NCI-H128 (cell line): Measurements from ENCODE around the gene TTC28.
"Not testable (repeated sequence)": the region's sequence is repeated elsewhere in the genome, so short reads cannot be mapped to it uniquely, and the experiment has no call there.

Experiments
- DNase-seq: peaks from one replicate; lab custom pipeline; 2025; ENCODE audit not compliant: unreplicated experiment; lab: John Stamatoyannopoulos, UW

The TTC28 gene

GRCh38 chr22:28366856-28367255, 312.8 kb downstream of the TTC28 start:
- DNase-seq = no peak

- DNase-seq = no peak
Observed at GRCh38 chr22:28365371-28365770, 314.3 kb downstream of the TTC28 start.

- DNase-seq = not testable (repeated sequence)
Observed at GRCh38 chr22:28364105-28364504, 315.5 kb downstream of the TTC28 start.

GRCh38 chr22:28360939-28361338, 318.7 kb downstream of the TTC28 start:
- no peak for DNase-seq

GRCh38 chr22:28358312-28358711, 321.3 kb downstream of the TTC28 start:
- no peak for DNase-seq

GRCh38 chr22:28357193-28357592, 322.4 kb downstream of the TTC28 start:
- no peak for DNase-seq

GRCh38 chr22:28351476-28351875, 328.2 kb downstream of the TTC28 start:
- no peak for DNase-seq

GRCh38 chr22:28348613-28349609, 330.7 kb downstream of the TTC28 start:
- no peak for DNase-seq

GRCh38 chr22:28346308-28346707, 333.3 kb downstream of the TTC28 start:
- DNase-seq = no peak

GRCh38 chr22:28344918-28345703, 334.5 kb downstream of the TTC28 start:
- DNase-seq = no peak

GRCh38 chr22:28341001-28341400, 338.6 kb downstream of the TTC28 start:
- DNase-seq = no peak

GRCh38 chr22:28333088-28333487, 346.6 kb downstream of the TTC28 start:
- no peak for DNase-seq

- no peak for DNase-seq
Observed at GRCh38 chr22:28332410-28332809, 347.2 kb downstream of the TTC28 start.

GRCh38 chr22:28331695-28332094, 347.9 kb downstream of the TTC28 start:
- no peak for DNase-seq

GRCh38 chr22:28329186-28330073, 350.2 kb downstream of the TTC28 start:
- DNase-seq = no peak

GRCh38 chr22:28328756-28329155, 350.9 kb downstream of the TTC28 start:
- DNase-seq = no peak

GRCh38 chr22:28316014-28316413, 363.6 kb downstream of the TTC28 start:
- no peak for DNase-seq

- DNase-seq = no peak
Observed at GRCh38 chr22:28314959-28315358, 364.7 kb downstream of the TTC28 start.

- no peak for DNase-seq
Observed at GRCh38 chr22:28310299-28310698, 369.3 kb downstream of the TTC28 start.

GRCh38 chr22:28299753-28300152, 379.9 kb downstream of the TTC28 start:
- DNase-seq = no peak

- DNase-seq = peak; percentile 20
Observed at GRCh38 chr22:28299309-28299708, 380.3 kb downstream of the TTC28 start.
